Thyroid gland (tissue), 4 donors: ENCODE data around the gene CKAP5.

ENCODE experiments used
- POLR2A ChIP-seq, 2 donors: fragments of 450-650 bp; IDR thresholded peaks; one replicate each; pipeline ENCODE4 v1.6.1; 2017; ENCODE audit warnings: antibody characterized with exemption in 2 of 2, mild to moderate bottlenecking in 2 of 2, moderate library complexity in 1 of 2
- TF ChIP-seq, protein P1 (sequence below), 6 experiments: fragments of 200-600 bp in 3 of 6; fragments of 450-650 bp in 3 of 6; sonication (generic) in 3 of 6; IDR thresholded peaks; one replicate each; pipeline ENCODE4 v1.5.1; 2016 to 2019; ENCODE audit warnings: antibody characterized with exemption in 6 of 6, mild to moderate bottlenecking in 2 of 6, inconsistent platforms in 1 of 6, moderate library complexity in 1 of 6

DNA sequence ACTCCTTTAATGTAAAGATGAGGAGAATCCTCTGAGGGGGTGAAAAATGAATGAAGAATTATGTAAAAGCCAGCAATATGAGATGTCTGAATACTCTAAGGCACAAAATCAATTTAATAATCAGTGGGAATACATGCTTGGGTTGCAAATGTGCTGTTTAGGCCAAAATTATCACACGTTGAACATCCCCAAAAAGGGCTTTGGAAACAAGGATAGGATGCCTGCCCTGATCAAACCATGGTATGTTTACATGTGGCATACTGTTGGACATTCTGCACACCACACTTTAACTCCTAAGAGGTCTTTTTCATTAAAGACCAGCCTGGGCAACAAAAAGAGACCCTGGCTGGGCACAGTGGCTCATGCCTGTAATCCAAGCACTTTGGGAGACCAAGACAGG is 100.8 kb downstream of the CKAP5 start:
- TF ChIP-seq, protein P1, sequence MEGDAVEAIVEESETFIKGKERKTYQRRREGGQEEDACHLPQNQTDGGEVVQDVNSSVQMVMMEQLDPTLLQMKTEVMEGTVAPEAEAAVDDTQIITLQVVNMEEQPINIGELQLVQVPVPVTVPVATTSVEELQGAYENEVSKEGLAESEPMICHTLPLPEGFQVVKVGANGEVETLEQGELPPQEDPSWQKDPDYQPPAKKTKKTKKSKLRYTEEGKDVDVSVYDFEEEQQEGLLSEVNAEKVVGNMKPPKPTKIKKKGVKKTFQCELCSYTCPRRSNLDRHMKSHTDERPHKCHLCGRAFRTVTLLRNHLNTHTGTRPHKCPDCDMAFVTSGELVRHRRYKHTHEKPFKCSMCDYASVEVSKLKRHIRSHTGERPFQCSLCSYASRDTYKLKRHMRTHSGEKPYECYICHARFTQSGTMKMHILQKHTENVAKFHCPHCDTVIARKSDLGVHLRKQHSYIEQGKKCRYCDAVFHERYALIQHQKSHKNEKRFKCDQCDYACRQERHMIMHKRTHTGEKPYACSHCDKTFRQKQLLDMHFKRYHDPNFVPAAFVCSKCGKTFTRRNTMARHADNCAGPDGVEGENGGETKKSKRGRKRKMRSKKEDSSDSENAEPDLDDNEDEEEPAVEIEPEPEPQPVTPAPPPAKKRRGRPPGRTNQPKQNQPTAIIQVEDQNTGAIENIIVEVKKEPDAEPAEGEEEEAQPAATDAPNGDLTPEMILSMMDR (IDR thresholded peaks at IDR 0.05): no peak
- TF ChIP-seq POLR2A (IDR thresholded peaks at IDR 0.05): no peak
